ENCODE data around the gene CRMP1.

DNA sequence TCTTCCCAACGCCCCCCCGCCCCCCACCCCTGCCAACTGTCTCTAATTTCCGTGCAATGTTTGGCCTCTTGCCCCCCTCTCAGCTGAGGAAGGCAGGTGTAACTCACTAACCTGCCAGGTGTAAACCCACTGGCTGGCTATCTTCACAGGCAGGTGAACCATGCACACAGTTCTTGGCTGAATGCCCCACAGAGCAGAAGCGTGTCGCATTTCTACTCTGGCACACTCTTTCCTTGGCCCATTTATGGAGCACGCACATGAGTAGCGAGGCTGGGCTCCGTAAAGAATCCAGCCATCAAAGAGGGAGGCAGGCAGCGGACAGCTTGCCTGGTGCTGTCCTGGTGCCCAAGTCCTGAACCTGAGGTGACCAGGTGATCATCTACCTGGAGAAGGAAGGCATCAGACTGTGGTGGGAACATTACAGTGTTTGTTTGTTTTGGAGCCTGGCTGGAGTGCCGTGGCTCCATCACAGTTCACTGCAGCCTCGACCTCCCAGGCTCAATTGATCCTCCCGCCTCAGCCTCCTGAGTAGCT is 39.2 kb upstream of the CRMP1 start:
- no peak for TF ChIP-seq POLR2A (IDR thresholded peaks at IDR 0.05; ENCODE audit: low read length)
- TF ChIP-seq GATA1 (IDR thresholded peaks at IDR 0.05; ENCODE audit: low read depth, low read length) = no peak

Measured in erythroblast (primary cell).